ENCODE results near the gene DGKA.

GRCh38 chr12:55973599-55974307 is 42.8 kb downstream of the DGKA start, which contains the start of gene RAB5B:
- TF ChIP-seq EZH2phosphoT487 (IDR thresholded peaks at IDR 0.05; ENCODE audit: borderline replicate concordance) (no peak), CTCF (conservative IDR thresholded peaks at IDR 0.05; ENCODE audit: low read length) (no peak)

Measured in Loucy (cell line).